Keratinocyte (primary cell): ENCODE data around the gene NUFIP2. TPM values are rescaled to one million over a fixed set of nuclear protein-coding genes. Genes with fewer than 3 reads are reported as not detected.

ENCODE experiments used
- DNase-seq: peaks from one replicate; pipeline ENCODE4 v3.0.0-alpha.2; 2011; ENCODE audit warnings: low read depth, missing footprints, low spot score
- FAIRE-seq: peaks from 2 replicates; lab custom pipeline; 2011; peaks lifted over from hg19 to GRCh38; lab: Jason Lieb, UNC
- H2AFZ ChIP-seq: 2 replicates; pipeline ENCODE4 v1.6.0; 2012; ENCODE audit warnings: low read length, control low read depth, inconsistent platforms; ENCODE audit not compliant: control insufficient read depth
- H3K27ac ChIP-seq: 2 replicates; pipeline ENCODE4 v1.5.1; 2011; ENCODE audit warnings: low read length; ENCODE audit not compliant: control insufficient read depth, insufficient read depth
- H3K27me3 ChIP-seq: 3 replicates; pipeline ENCODE4 v1.6.0; 2011; ENCODE audit warnings: low read length; ENCODE audit not compliant: control insufficient read depth, insufficient read depth; ENCODE audit errors: extremely low read depth
- H3K36me3 ChIP-seq, 2 experiments: 2 replicates in 1 of 2; 3 replicates in 1 of 2; pipeline ENCODE4 v1.5.1; 2011; ENCODE audit warnings: low read length in 2 of 2, mild to moderate bottlenecking in 1 of 2; ENCODE audit not compliant: control insufficient read depth in 2 of 2, insufficient read depth in 2 of 2; ENCODE audit errors: extremely low read depth in 1 of 2
- H3K4me1 ChIP-seq: 3 replicates; pipeline ENCODE4 v1.5.1; 2011; ENCODE audit warnings: low read length; ENCODE audit not compliant: control insufficient read depth, insufficient read depth; ENCODE audit errors: extremely low read depth
- H3K4me2 ChIP-seq: 3 replicates; pipeline ENCODE4 v1.6.0; 2011; ENCODE audit warnings: low read depth, low read length; ENCODE audit not compliant: control insufficient read depth, insufficient read depth; ENCODE audit errors: extremely low read depth
- H3K4me3 ChIP-seq, 3 experiments: fragments of 200-600 bp in 1 of 3; sonication (generic) in 1 of 3; 2 replicates in 2 of 3; 3 replicates in 1 of 3; pipeline ENCODE4 v1.5.1; 2011 to 2016; ENCODE audit warnings: low read length in 3 of 3, mild to moderate bottlenecking in 3 of 3, control low read depth in 2 of 3, inconsistent platforms in 1 of 3, low read depth in 1 of 3, mixed read lengths in 1 of 3, mixed run types in 1 of 3, moderate library complexity in 1 of 3; ENCODE audit not compliant: control insufficient read depth in 2 of 3, insufficient read depth in 2 of 3; ENCODE audit errors: extremely low read depth in 1 of 3
- H3K79me2 ChIP-seq: 2 replicates; pipeline ENCODE4 v1.6.0; 2012; ENCODE audit warnings: low read length; ENCODE audit not compliant: control insufficient read depth, insufficient read depth
- H3K9ac ChIP-seq: 3 replicates; pipeline ENCODE4 v1.6.0; 2011; ENCODE audit warnings: low read length; ENCODE audit not compliant: control insufficient read depth, insufficient read depth; ENCODE audit errors: extremely low read depth
- H3K9me1 ChIP-seq: 3 replicates; pipeline ENCODE4 v1.6.0; 2011; ENCODE audit warnings: low read length; ENCODE audit not compliant: control insufficient read depth, insufficient read depth; ENCODE audit errors: extremely low read depth
- H3K9me3 ChIP-seq: 2 replicates; pipeline ENCODE4 v1.5.1; 2012; ENCODE audit warnings: low read depth, low read length; ENCODE audit not compliant: control insufficient read depth
- H4K20me1 ChIP-seq: 3 replicates; pipeline ENCODE4 v1.6.0; 2011; ENCODE audit warnings: low read length; ENCODE audit not compliant: control insufficient read depth, insufficient read depth; ENCODE audit errors: extremely low read depth
- CTCF ChIP-seq, 3 experiments: IDR thresholded peaks in 1 of 3; conservative IDR thresholded peaks in 1 of 3; optimal IDR thresholded peaks in 1 of 3; 2 replicates in 2 of 3; 3 replicates in 1 of 3; pipeline versions ENCODE3 to v1.5.1; 2011; ENCODE audit warnings: low read length in 3 of 3, mild to moderate bottlenecking in 3 of 3, moderate library complexity in 2 of 3, control low read depth in 1 of 3, inconsistent platforms in 1 of 3; ENCODE audit not compliant: insufficient read depth in 2 of 3; ENCODE audit errors: extremely low read depth in 1 of 3
- EZH2 ChIP-seq: IDR thresholded peaks from one replicate; pipeline ENCODE4 v1.6.1; 2012; ENCODE audit warnings: inconsistent platforms, mild to moderate bottlenecking, low read length, moderate library complexity
- dilution Hi-C: fragments of 300-500 bp; cut with MboI; formaldehyde crosslinking; loops from one replicate; pipeline ENCODE4 v1.7.0; 2020; ENCODE audit warnings: low sequenced_read_pairs; ENCODE audit not compliant: extremely low pct_ligation_motif_present
- polyA plus RNA-seq, 5 experiments: library from polyadenylated mRNA; depleted of rRNA in 3 of 5; stranded (reverse) in 3 of 5; stranded (forward) in 1 of 5; unstranded in 1 of 5; fragments of >200 nt; gene quantifications; 1 replicate in 1 of 5; 2 replicates in 3 of 5; 3 replicates in 1 of 5; pipeline versions ENCODE4 v1.2.1 to v1.2.3, GENCODE V29; 2011 to 2012; ENCODE audit warnings: missing spikeins in 2 of 5, low read depth in 1 of 5, low replicate concordance in 1 of 5

NUFIP2 gene
- polyA plus RNA-seq, 1 donor (not counting 4 experiments of a cell fraction or from before 2014, with no cell fraction given): 22.0 TPM

DNA sequence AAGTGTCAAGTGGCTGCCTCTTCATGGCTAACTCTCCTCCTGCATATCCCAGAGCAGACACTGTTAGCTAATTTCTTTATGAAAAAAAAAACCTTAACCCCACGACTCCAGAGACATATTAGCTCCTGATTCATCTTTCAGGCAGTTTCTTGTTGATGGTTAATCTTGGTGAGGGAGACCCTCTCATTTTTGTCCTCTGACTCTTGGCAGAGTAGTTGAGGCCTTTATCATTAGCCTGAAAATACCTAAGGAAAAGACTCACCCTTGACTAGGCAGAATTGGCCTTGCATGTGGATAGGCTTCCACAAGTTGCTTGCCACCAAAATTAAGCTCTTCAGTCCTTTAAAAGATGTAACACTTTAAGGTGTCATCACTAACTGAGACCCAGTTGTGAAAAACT lies 43.3 kb downstream of the NUFIP2 start:
- dilution Hi-C loops: no loop called here
- Histone ChIP-seq H3K27ac (no peak overlapping the region), H3K9me1 (no peaks in the 10 kb centered on the region), H3K79me2 (no peaks in the 10 kb centered on the region), H3K27me3 (no peaks in the 10 kb centered on the region), H2AFZ (no peak overlapping the region), H3K36me3 (no peaks in the 10 kb centered on the region), H3K4me3 (no peak overlapping the region), H3K9me3 (no peaks in the 10 kb centered on the region), H3K9ac (no peak overlapping the region), H3K4me2 (no peak overlapping the region), H3K4me1 (peaks cover 8% of the 10 kb centered on the region), H4K20me1 (no peaks in the 10 kb centered on the region)
- DNase-seq (no peak), FAIRE-seq (no peak)
- TF ChIP-seq CTCF (optimal IDR thresholded peaks at IDR 0.05 in 1 of 3, IDR thresholded peaks at IDR 0.05 in 1 of 3, conservative IDR thresholded peaks at IDR 0.05 in 1 of 3; ENCODE audit: extremely low read depth in 1 of 3, insufficient read depth in 2 of 3, low read length in 3 of 3): no peak

DNA sequence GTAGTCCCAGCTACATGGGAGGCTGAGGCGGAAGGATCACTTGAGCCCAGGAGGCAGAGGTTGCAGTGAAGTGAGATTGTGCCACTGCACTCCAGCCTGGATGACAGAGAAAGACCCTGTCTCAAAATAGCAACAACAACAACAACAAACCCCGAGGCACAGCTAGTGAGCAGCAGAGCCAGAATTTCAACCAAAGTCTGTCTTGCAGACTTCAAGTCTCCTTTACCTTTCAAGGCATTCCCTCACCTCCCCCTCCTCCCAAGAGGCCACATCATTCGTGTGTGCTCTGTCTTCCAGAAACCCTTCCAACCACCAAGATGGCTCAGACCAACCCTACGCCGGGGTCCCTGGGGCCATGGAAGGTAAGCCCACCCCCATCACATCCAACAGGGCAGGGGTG lies 45.1 kb downstream of the NUFIP2 start:
- no peaks in the 10 kb centered on the region for H3K27me3 ChIP-seq
- H3K36me3 ChIP-seq: no peaks in the 10 kb centered on the region
- H3K4me2 ChIP-seq: no peak overlapping the region
- H3K9me1 ChIP-seq: no peaks in the 10 kb centered on the region
- no peak overlapping the region for H2AFZ ChIP-seq
- no peak overlapping the region for H3K4me3 ChIP-seq
- no peak overlapping the region for H3K9ac ChIP-seq
- H3K27ac ChIP-seq: no peak overlapping the region
- dilution Hi-C loops: no loop called here
- TF ChIP-seq EZH2 (no peak), CTCF (optimal IDR thresholded peaks at IDR 0.05 in 1 of 3, IDR thresholded peaks at IDR 0.05 in 1 of 3, conservative IDR thresholded peaks at IDR 0.05 in 1 of 3; ENCODE audit: extremely low read depth in 1 of 3, insufficient read depth in 2 of 3, low read length in 3 of 3) (no peak)
- FAIRE-seq (no peak), DNase-seq (no peak)
- peaks cover 8% of the 10 kb centered on the region for H3K4me1 ChIP-seq
- no peaks in the 10 kb centered on the region for H3K79me2 ChIP-seq
- no peaks in the 10 kb centered on the region for H3K9me3 ChIP-seq
- H4K20me1 ChIP-seq: no peaks in the 10 kb centered on the region
